ENCODE measurements around the gene MBNL1.

MBNL1 gene

GRCh38 chr3:152321955-152322377, 53.2 kb downstream of the MBNL1 start:
- DNase-seq (ENCODE audit: low spot score) = no peak
- in situ Hi-C loops (cut with MboI; ENCODE audit: low sequenced_read_pairs, unreplicated experiment) = no loop called here
- TF ChIP-seq CTCF (IDR thresholded peaks at IDR 0.05; ENCODE audit: borderline replicate concordance, control extremely low read depth, extremely low read depth, insufficient read depth, missing control alignments) = no peak

GRCh38 chr3:152322756-152323155, 54.0 kb downstream of the MBNL1 start:
- in situ Hi-C loops (cut with MboI; ENCODE audit: low sequenced_read_pairs, unreplicated experiment) = no loop called here
- no peak for TF ChIP-seq CTCF (IDR thresholded peaks at IDR 0.05; ENCODE audit: borderline replicate concordance, control extremely low read depth, extremely low read depth, insufficient read depth, missing control alignments)
- no peak for DNase-seq (ENCODE audit: low spot score)

- no peak for TF ChIP-seq CTCF (IDR thresholded peaks at IDR 0.05; ENCODE audit: borderline replicate concordance, control extremely low read depth, extremely low read depth, insufficient read depth, missing control alignments)
- in situ Hi-C loops (cut with MboI; ENCODE audit: low sequenced_read_pairs, unreplicated experiment) = no loop called here
- no peak for DNase-seq (ENCODE audit: low spot score)
Observed at GRCh38 chr3:152323834-152324233, 55.1 kb downstream of the MBNL1 start.

GRCh38 chr3:152325136-152325535, 56.4 kb downstream of the MBNL1 start:
- TF ChIP-seq CTCF (IDR thresholded peaks at IDR 0.05; ENCODE audit: borderline replicate concordance, control extremely low read depth, extremely low read depth, insufficient read depth, missing control alignments) = no peak
- DNase-seq (ENCODE audit: low spot score) = no peak
- in situ Hi-C loops (cut with MboI; ENCODE audit: low sequenced_read_pairs, unreplicated experiment) = no loop called here

GRCh38 chr3:152327203-152327602, 58.5 kb downstream of the MBNL1 start:
- in situ Hi-C loops (cut with MboI; ENCODE audit: low sequenced_read_pairs, unreplicated experiment) = no loop called here
- TF ChIP-seq CTCF (IDR thresholded peaks at IDR 0.05; ENCODE audit: borderline replicate concordance, control extremely low read depth, extremely low read depth, insufficient read depth, missing control alignments) = no peak
- DNase-seq (ENCODE audit: low spot score) = no peak

GRCh38 chr3:152328841-152329240, 60.1 kb downstream of the MBNL1 start:
- in situ Hi-C loops (cut with MboI; ENCODE audit: low sequenced_read_pairs, unreplicated experiment) = no loop called here
- no peak for TF ChIP-seq CTCF (IDR thresholded peaks at IDR 0.05; ENCODE audit: borderline replicate concordance, control extremely low read depth, extremely low read depth, insufficient read depth, missing control alignments)
- no peak for DNase-seq (ENCODE audit: low spot score)

GRCh38 chr3:152330559-152330958, 61.8 kb downstream of the MBNL1 start:
- DNase-seq (ENCODE audit: low spot score) = no peak
- in situ Hi-C loops (cut with MboI; ENCODE audit: low sequenced_read_pairs, unreplicated experiment) = no loop called here
- no peak for TF ChIP-seq CTCF (IDR thresholded peaks at IDR 0.05; ENCODE audit: borderline replicate concordance, control extremely low read depth, extremely low read depth, insufficient read depth, missing control alignments)

All from GM13976 (cell line).